HepG2 (cell line): ENCODE measurements around the gene ZDHHC7. TPM values are rescaled to one million over a fixed set of nuclear protein-coding genes. Genes with fewer than 3 reads are reported as not detected.

Source experiments
- ATAC-seq: fragments of 200-7000 bp; cut with Tn5 transposase; 3 replicates; pipeline ENCODE4 v1.9.1; 2020; ENCODE audit warnings: mild to moderate bottlenecking, moderate library complexity
- BruUV-seq: library from RNA; stranded (reverse); fragments of 400-500 nt; replicated peaks from 2 replicates; lab custom pipeline; 2021; lab: Mats Ljungman, UMichigan
- CTCF ChIA-PET: fragments of 300-600 bp; formaldehyde crosslinking; extraction: SDS; loops from one replicate; lab custom pipeline; 2021; ENCODE audit warnings: low total read pairs, inconsistent platforms, low intra/inter-chr PET ratio; lab: Yijun Ruan, JAX
- POLR2A ChIA-PET: fragments of 350-600 bp; sonication (Branson Sonifier 250); formaldehyde crosslinking; loops from one replicate; lab custom pipeline; 2020; ENCODE audit warnings: antibody characterized with exemption, inconsistent platforms; lab: Yijun Ruan, JAX
- DNase-seq: peaks from one replicate; pipeline ENCODE4 v3.0.0-alpha.2; 2015; ENCODE audit warnings: low spot score
- FAIRE-seq: peaks from 3 replicates; lab custom pipeline; 2011; peaks lifted over from hg19 to GRCh38; lab: Jason Lieb, UNC
- H2AFZ ChIP-seq: one replicate; pipeline ENCODE4 v1.6.1; 2011; ENCODE audit warnings: low read length, inconsistent platforms
- H3K27ac ChIP-seq: fragments of 300-600 bp; 3 replicates; pipeline ENCODE4 v1.8.0; 2011; ENCODE audit warnings: mixed run types, mild to moderate bottlenecking, mixed read lengths, low read length, inconsistent platforms; ENCODE audit not compliant: insufficient read depth; ENCODE audit errors: extremely low read length
- H3K27me3 ChIP-seq, 2 experiments: fragments of 200-600 bp in 1 of 2; 2 replicates in 1 of 2; 3 replicates in 1 of 2; pipeline versions ENCODE4 v1.6.0 to v1.8.0; 2011; ENCODE audit warnings: low read length in 2 of 2, mild to moderate bottlenecking in 2 of 2, moderate library complexity in 2 of 2, inconsistent platforms in 1 of 2; ENCODE audit not compliant: insufficient read depth in 2 of 2, control insufficient read depth in 1 of 2
- H3K36me3 ChIP-seq, 2 experiments: fragments of 200-600 bp in 1 of 2; replicated peaks in 1 of 2; 2 replicates in 1 of 2; 3 replicates in 1 of 2; pipeline versions ENCODE4 v1.5.1 to v1.8.0; 2011; ENCODE audit warnings: low read length in 2 of 2, inconsistent platforms in 1 of 2; ENCODE audit not compliant: insufficient read depth in 2 of 2, control insufficient read depth in 1 of 2
- H3K4me1 ChIP-seq: 2 replicates; pipeline ENCODE4 v1.5.1; 2012; ENCODE audit warnings: low read length, inconsistent platforms; ENCODE audit not compliant: insufficient read depth
- H3K4me2 ChIP-seq: 2 replicates; pipeline ENCODE4 v1.6.0; 2011; ENCODE audit warnings: low read depth, low read length, inconsistent platforms
- H3K4me3 ChIP-seq, 3 experiments: fragments of 200-600 bp in 1 of 3; sonication (generic), shearing (Covaris generic) in 1 of 3; replicated peaks in 1 of 3; 2 replicates each; pipeline ENCODE4 v1.5.1; 2011 to 2016; ENCODE audit warnings: low read length in 3 of 3, inconsistent platforms in 2 of 3, low read depth in 2 of 3, mild to moderate bottlenecking in 2 of 3, control low read depth in 1 of 3, mixed read lengths in 1 of 3; ENCODE audit not compliant: insufficient read depth in 1 of 3
- H3K79me2 ChIP-seq: one replicate; pipeline ENCODE4 v1.6.1; 2011; ENCODE audit warnings: low read length, inconsistent platforms; ENCODE audit not compliant: insufficient read depth
- H3K9ac ChIP-seq: 2 replicates; pipeline ENCODE4 v1.6.0; 2011; ENCODE audit warnings: mild to moderate bottlenecking, low read depth, low read length, inconsistent platforms; ENCODE audit not compliant: insufficient read depth
- H3K9me3 ChIP-seq: 2 replicates; pipeline ENCODE4 v1.5.1; 2012; ENCODE audit warnings: mild to moderate bottlenecking, low read length
- H4K20me1 ChIP-seq: 2 replicates; pipeline ENCODE4 v1.6.0; 2011; ENCODE audit warnings: inconsistent platforms, mild to moderate bottlenecking, low read length, moderate library complexity; ENCODE audit not compliant: insufficient read depth
- SALL2 ChIP-seq: sonication (generic); formaldehyde crosslinking; IDR thresholded peaks from 2 replicates; pipeline ENCODE4 v1.8.1; 2023; ENCODE audit warnings: mild to moderate bottlenecking, missing genetic modification reagents, inconsistent platforms
- SNAI1 ChIP-seq: sonication (generic); formaldehyde crosslinking; IDR thresholded peaks from 2 replicates; pipeline ENCODE4 v1.5.0; 2020; ENCODE audit warnings: mild to moderate bottlenecking, missing genetic modification reagents, borderline replicate concordance
- U2AF2 ChIP-seq: fragments of 200-400 bp; formaldehyde crosslinking; IDR thresholded peaks from 2 replicates; pipeline ENCODE4 v1.6.1; 2017; ENCODE audit warnings: low read depth, mild to moderate bottlenecking, low read length
- ZNF230 ChIP-seq: sonication (generic); formaldehyde crosslinking; IDR thresholded peaks from 2 replicates; pipeline ENCODE4 v1.4.0; 2020; ENCODE audit warnings: mild to moderate bottlenecking, missing genetic modification reagents
- ZNF235 ChIP-seq: sonication (generic); formaldehyde crosslinking; IDR thresholded peaks from 2 replicates; pipeline ENCODE4 v1.8.1; 2023; ENCODE audit warnings: mild to moderate bottlenecking, missing genetic modification reagents, borderline replicate concordance
- ZNF33A ChIP-seq: sonication (generic); formaldehyde crosslinking; IDR thresholded peaks from 2 replicates; pipeline ENCODE4 v1.5.1; 2020; ENCODE audit warnings: missing genetic modification reagents, mild to moderate bottlenecking, moderate library complexity, borderline replicate concordance
- ZNF343 ChIP-seq: sonication (generic); formaldehyde crosslinking; IDR thresholded peaks from 2 replicates; pipeline ENCODE4 v1.4.0; 2020; ENCODE audit warnings: mild to moderate bottlenecking, missing genetic modification reagents
- ZNF451 ChIP-seq: sonication (generic); formaldehyde crosslinking; IDR thresholded peaks from 2 replicates; pipeline ENCODE4 v1.5.0; 2020; ENCODE audit warnings: mild to moderate bottlenecking, missing genetic modification reagents
- ZNF709 ChIP-seq: sonication (generic); formaldehyde crosslinking; IDR thresholded peaks from 2 replicates; pipeline ENCODE4 v1.5.0; 2020; ENCODE audit warnings: mild to moderate bottlenecking, missing genetic modification reagents
- ZNF766 ChIP-seq: sonication (generic); formaldehyde crosslinking; IDR thresholded peaks from 2 replicates; pipeline ENCODE4 v1.5.0; 2020; ENCODE audit warnings: missing genetic modification reagents, borderline replicate concordance
- ZNF773 ChIP-seq: sonication (generic); formaldehyde crosslinking; IDR thresholded peaks from 2 replicates; pipeline ENCODE4 v1.4.0; 2020; ENCODE audit warnings: missing genetic modification reagents, borderline replicate concordance
- ZNF790 ChIP-seq: sonication (generic); formaldehyde crosslinking; IDR thresholded peaks from 2 replicates; pipeline ENCODE4 v1.8.0; 2022; ENCODE audit warnings: missing genetic modification reagents, mild to moderate bottlenecking, borderline replicate concordance
- ZNF891 ChIP-seq: sonication (generic); formaldehyde crosslinking; IDR thresholded peaks from 2 replicates; pipeline ENCODE4 v1.5.0; 2020; ENCODE audit warnings: mild to moderate bottlenecking, missing genetic modification reagents
- whole genome bisulfite sequencing: methylation state at CpG from one replicate; pipeline ENCODE4 v1.1.6; 2017; ENCODE audit warnings: low lambda C conversion rate; 5-methylcytosine and 5-hydroxymethylcytosine counted together
- in situ Hi-C: cut with HindIII; loops from 2 replicates; pipeline ENCODE4 v1.10.0; 2017; ENCODE audit warnings: low pct_unique_long_range_greater_than_20kb; ENCODE audit not compliant: extremely low pct_ligation_motif_present
- intact Hi-C: fragments of 100-400 bp; cut with micrococcal nuclease; formaldehyde crosslinking; loops from one replicate; pipeline ENCODE4 v1.10.0; 2022; ENCODE audit not compliant: unreplicated experiment
- polyA plus RNA-seq, 8 experiments: library from polyadenylated mRNA; depleted of rRNA in 3 of 8; stranded (reverse) in 7 of 8; unstranded in 1 of 8; fragments of >200 nt; fragmentation: Illumina TruSeq in 4 of 8; extraction: Trizol in 4 of 8; gene quantifications; 2 replicates each; pipeline versions ENCODE4 v1.2.1 to v1.2.3, GENCODE V29; 2011 to 2016; ENCODE audit warnings: low read depth in 4 of 8, missing spikeins in 1 of 8, mixed read lengths in 1 of 8; ENCODE audit not compliant: insufficient read depth in 1 of 8
- total RNA-seq, 5 experiments: library from RNA; depleted of rRNA; stranded (reverse); fragments of >200 nt; fragmentation: Illumina TruSeq; extraction: Trizol; gene quantifications; 2 replicates each; pipeline ENCODE4 v1.2.3, GENCODE V29; 2016; ENCODE audit warnings: low read depth in 1 of 5
- TF ChIP-seq, protein P1 (sequence below): sonication (generic); formaldehyde crosslinking; IDR thresholded peaks from 2 replicates; pipeline ENCODE4 v1.5.0; 2020; ENCODE audit warnings: missing genetic modification reagents
- TF ChIP-seq, protein P2 (sequence below): IDR thresholded peaks from 2 replicates; pipeline ENCODE4 v1.6.1; 2016; ENCODE audit warnings: missing compliant biosample characterization, missing genetic modification reagents, borderline replicate concordance
- TF ChIP-seq, protein P3 (sequence below): sonication (generic); formaldehyde crosslinking; IDR thresholded peaks from 2 replicates; pipeline ENCODE4 v1.4.0; 2020; ENCODE audit warnings: missing genetic modification reagents
- TF ChIP-seq, protein P4 (sequence below): sonication (generic); formaldehyde crosslinking; conservative IDR thresholded peaks from 2 replicates; pipeline ENCODE4 v1.4.0; 2020; ENCODE audit warnings: missing genetic modification reagents

Gene ZDHHC7
- total and polyA plus RNA-seq, 2 of the 13 experiments (the other 11 are each of a cell fraction or from before 2014, with no cell fraction given): 46.8 to 67.6 TPM

GRCh38 chr16:85027349-85027957, 16.1 kb upstream of the ZDHHC7 start, which contains the start of gene KIAA0513 (continued):
- TF ChIP-seq ZNF790 (no peak), ZNF451 (CRISPR knock-in tag) (no peak), SALL2 (CRISPR knock-in tag) (peak; percentile 80), ZNF773 (no peak)
- TF ChIP-seq, protein P1, sequence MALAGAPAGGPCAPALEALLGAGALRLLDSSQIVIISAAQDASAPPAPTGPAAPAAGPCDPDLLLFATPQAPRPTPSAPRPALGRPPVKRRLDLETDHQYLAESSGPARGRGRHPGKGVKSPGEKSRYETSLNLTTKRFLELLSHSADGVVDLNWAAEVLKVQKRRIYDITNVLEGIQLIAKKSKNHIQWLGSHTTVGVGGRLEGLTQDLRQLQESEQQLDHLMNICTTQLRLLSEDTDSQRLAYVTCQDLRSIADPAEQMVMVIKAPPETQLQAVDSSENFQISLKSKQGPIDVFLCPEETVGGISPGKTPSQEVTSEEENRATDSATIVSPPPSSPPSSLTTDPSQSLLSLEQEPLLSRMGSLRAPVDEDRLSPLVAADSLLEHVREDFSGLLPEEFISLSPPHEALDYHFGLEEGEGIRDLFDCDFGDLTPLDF (CRISPR knock-in tag): 0 out of 2 replicates have a peak, but pooled peaks have one; percentile 60
- TF ChIP-seq, protein P2, sequence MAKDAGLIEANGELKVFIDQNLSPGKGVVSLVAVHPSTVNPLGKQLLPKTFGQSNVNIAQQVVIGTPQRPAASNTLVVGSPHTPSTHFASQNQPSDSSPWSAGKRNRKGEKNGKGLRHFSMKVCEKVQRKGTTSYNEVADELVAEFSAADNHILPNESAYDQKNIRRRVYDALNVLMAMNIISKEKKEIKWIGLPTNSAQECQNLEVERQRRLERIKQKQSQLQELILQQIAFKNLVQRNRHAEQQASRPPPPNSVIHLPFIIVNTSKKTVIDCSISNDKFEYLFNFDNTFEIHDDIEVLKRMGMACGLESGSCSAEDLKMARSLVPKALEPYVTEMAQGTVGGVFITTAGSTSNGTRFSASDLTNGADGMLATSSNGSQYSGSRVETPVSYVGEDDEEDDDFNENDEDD (CRISPR knock-in tag): peak; percentile 78

DNA sequence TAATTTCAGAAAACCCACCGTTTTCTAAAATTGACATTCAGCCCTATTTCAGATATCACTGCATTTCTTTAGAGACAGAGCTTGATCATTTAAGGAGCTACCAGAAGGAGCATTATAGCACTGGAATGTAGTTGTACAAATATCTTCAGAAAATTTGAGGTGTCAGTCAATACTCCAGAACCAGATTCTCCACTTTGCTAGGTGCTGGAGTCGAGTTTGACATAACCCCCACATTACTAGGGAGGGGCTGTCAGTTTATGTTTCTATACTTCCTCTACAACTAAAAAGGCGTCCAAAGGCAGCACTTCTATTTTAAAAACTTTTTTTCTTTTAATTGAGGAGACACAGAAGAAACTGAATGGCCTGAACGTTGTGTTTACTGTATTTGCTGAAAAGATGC, 15.4 kb upstream of the ZDHHC7 start:
- DNase-seq (no peak), FAIRE-seq (no peak), ATAC-seq (no peak)
- H3K4me2 ChIP-seq: peak overlapping the region; percentile 92
- ChIA-PET CTCF (interaction anchor here (1.1 kb wide), 1 partner anchor 60 kb away, joined by 4 read pairs; no protein-coding TSS in a partner anchor), POLR2A (interaction anchor here (1.1 to 3.4 kb wide), 4 partner anchors 15 to 32 kb away, joined by 6 to 28 read pairs (median 10); partner anchors contain the start of gene ZDHHC7)
- BruUV-seq: no TSS peak
- H2AFZ ChIP-seq: no peak overlapping the region
- H3K27me3 ChIP-seq: peaks cover 3 to 25% of the 10 kb centered on the region in 2 experiments; a peak in 4 of 5 replicates
- 42% methylated on average over 4 of the region's 4 CpGs for WGBS
- H3K79me2 ChIP-seq: no peaks in the 10 kb centered on the region
- peaks cover 41% of the 10 kb centered on the region for H3K4me1 ChIP-seq
- no peaks in the 10 kb centered on the region for H4K20me1 ChIP-seq
- H3K27ac ChIP-seq: no peak overlapping the region
- no peaks in the 10 kb centered on the region for H3K9me3 ChIP-seq
- in situ Hi-C loops (no loop called here), intact Hi-C loops (loop anchor here (2.0 kb wide), 1 partner anchor 60 kb away; no protein-coding TSS in a partner anchor)
- peak overlapping the region; percentile 72 for H3K9ac ChIP-seq
- peak overlapping the region; percentile 61 to 77 (median 65); a peak in 4 of 6 replicates for H3K4me3 ChIP-seq
- H3K36me3 ChIP-seq: no peaks in the 10 kb centered on the region
- TF ChIP-seq ZNF343 (CRISPR knock-in tag): 0 out of 2 replicates have a peak, but pooled peaks have one; percentile 30
- TF ChIP-seq U2AF2: no peak
- TF ChIP-seq, protein P3, sequence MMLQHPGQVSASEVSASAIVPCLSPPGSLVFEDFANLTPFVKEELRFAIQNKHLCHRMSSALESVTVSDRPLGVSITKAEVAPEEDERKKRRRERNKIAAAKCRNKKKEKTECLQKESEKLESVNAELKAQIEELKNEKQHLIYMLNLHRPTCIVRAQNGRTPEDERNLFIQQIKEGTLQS (CRISPR knock-in tag): no peak
- TF ChIP-seq ZNF766: no peak
- no peak for TF ChIP-seq ZNF891 (CRISPR knock-in tag)
- TF ChIP-seq SNAI1 (CRISPR knock-in tag): 0 out of 2 replicates have a peak, but pooled peaks have one; percentile 1
- TF ChIP-seq, protein P4, sequence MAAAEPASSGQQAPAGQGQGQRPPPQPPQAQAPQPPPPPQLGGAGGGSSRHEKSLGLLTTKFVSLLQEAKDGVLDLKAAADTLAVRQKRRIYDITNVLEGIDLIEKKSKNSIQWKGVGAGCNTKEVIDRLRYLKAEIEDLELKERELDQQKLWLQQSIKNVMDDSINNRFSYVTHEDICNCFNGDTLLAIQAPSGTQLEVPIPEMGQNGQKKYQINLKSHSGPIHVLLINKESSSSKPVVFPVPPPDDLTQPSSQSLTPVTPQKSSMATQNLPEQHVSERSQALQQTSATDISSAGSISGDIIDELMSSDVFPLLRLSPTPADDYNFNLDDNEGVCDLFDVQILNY (CRISPR knock-in tag): no peak
- 0 out of 2 replicates have a peak, but pooled peaks have one; percentile 13 for TF ChIP-seq ZNF230 (CRISPR knock-in tag)
- no peak for TF ChIP-seq ZNF709
- no peak for TF ChIP-seq ZNF33A (CRISPR knock-in tag)
- no peak for TF ChIP-seq ZNF235
